Mammary epithelial cell (primary cell): ENCODE results near the gene BTN2A1.

Source experiments
- EZH2 ChIP-seq: IDR thresholded peaks from 2 replicates; pipeline ENCODE4 v1.6.1; 2012; ENCODE audit warnings: low read length, inconsistent platforms, borderline replicate concordance
- TF ChIP-seq, protein P1 (sequence below), 2 donors: IDR thresholded peaks in 1 of 2; conservative IDR thresholded peaks in 1 of 2; 2 replicates each; pipeline ENCODE4 v1.5.1; 2011 to 2012; ENCODE audit warnings: inconsistent platforms in 2 of 2, low read length in 2 of 2, mild to moderate bottlenecking in 2 of 2, control low read depth in 1 of 2, low read depth in 1 of 2; ENCODE audit not compliant: insufficient read depth in 1 of 2; ENCODE audit errors: extremely low read depth in 1 of 2

DNA sequence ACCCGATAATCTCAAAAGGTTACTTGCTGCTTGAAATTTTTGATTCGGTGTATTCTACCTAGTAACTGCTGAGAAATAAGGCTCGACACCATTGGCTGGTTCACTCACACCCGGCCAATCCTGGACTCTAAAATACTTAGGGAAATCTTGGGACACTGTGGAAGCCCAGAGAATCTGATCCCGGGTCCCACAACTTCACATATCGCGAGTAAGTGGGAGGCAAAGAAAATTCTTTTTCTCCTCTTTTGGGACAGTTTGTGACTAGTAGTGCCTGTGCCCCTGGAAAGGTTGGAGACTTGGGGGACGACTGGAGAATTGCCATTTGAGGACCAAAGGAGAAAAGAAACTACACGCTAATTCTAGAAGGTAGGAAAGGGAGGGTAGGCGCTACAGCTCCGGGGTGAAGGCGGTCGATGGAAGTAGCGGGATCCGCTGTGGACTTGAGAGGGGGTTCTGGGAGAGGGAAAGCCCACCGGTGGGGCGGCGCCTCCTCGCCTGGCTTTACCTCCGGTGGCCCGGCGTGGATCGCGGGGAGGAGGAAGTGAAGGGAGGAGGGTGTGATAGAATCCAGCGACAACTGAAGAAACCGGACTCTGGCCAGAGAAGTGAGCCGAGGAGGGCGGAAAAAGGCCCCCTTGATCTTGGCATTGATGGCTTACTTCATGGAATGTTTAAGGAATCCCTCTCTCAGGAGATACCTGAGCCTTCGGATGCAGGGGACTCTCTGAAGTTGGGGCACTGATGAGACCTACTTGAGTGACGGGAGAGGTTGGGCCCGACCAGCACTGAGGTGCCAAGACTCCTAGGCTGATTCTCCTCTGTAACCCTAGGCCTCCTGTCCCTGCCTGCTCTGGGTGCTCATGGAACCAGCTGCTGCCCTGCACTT lies 36.3 kb upstream of the BTN2A1 start:
- TF ChIP-seq, protein P1, sequence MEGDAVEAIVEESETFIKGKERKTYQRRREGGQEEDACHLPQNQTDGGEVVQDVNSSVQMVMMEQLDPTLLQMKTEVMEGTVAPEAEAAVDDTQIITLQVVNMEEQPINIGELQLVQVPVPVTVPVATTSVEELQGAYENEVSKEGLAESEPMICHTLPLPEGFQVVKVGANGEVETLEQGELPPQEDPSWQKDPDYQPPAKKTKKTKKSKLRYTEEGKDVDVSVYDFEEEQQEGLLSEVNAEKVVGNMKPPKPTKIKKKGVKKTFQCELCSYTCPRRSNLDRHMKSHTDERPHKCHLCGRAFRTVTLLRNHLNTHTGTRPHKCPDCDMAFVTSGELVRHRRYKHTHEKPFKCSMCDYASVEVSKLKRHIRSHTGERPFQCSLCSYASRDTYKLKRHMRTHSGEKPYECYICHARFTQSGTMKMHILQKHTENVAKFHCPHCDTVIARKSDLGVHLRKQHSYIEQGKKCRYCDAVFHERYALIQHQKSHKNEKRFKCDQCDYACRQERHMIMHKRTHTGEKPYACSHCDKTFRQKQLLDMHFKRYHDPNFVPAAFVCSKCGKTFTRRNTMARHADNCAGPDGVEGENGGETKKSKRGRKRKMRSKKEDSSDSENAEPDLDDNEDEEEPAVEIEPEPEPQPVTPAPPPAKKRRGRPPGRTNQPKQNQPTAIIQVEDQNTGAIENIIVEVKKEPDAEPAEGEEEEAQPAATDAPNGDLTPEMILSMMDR (conservative IDR thresholded peaks at IDR 0.05 in 1 of 2, IDR thresholded peaks at IDR 0.05 in 1 of 2; ENCODE audit: extremely low read depth in 1 of 2, insufficient read depth in 1 of 2, low read depth in 1 of 2, low read length in 2 of 2) = no peak
- no peak for TF ChIP-seq EZH2
